H9 (cell line): ENCODE data around the gene TRHDE. TPM values are rescaled to one million over a fixed set of nuclear protein-coding genes. Genes with fewer than 3 reads are reported as not detected.

ENCODE experiments used
- DNase-seq: peaks from one replicate; pipeline ENCODE4 v3.0.0-alpha.2; 2017
- H2AFZ ChIP-seq: one replicate; pipeline ENCODE4 v1.6.1; 2013; ENCODE audit warnings: mild to moderate bottlenecking, low read length, control low read depth, moderate library complexity
- H2AK5ac ChIP-seq: 2 replicates; pipeline ENCODE4 v1.6.1; 2013; ENCODE audit warnings: low read length, control low read depth, mixed read lengths; ENCODE audit not compliant: insufficient read length
- H2BK120ac ChIP-seq: one replicate; pipeline ENCODE4 v1.6.1; 2013; ENCODE audit warnings: low read depth, mild to moderate bottlenecking, low read length, control low read depth, inconsistent platforms; ENCODE audit not compliant: poor library complexity, severe bottlenecking
- H2BK12ac ChIP-seq: 2 replicates; pipeline ENCODE4 v1.6.1; 2013; ENCODE audit warnings: low read length, control low read depth, mixed read lengths, low read depth; ENCODE audit not compliant: insufficient read length
- H2BK15ac ChIP-seq: 2 replicates; pipeline ENCODE4 v1.6.1; 2013; ENCODE audit warnings: low read depth, low read length, control low read depth
- H2BK20ac ChIP-seq: one replicate; pipeline ENCODE4 v1.6.1; 2013; ENCODE audit warnings: low read depth, mild to moderate bottlenecking, low read length, control low read depth, inconsistent platforms; ENCODE audit not compliant: poor library complexity, severe bottlenecking
- H2BK5ac ChIP-seq: 2 replicates; pipeline ENCODE4 v1.6.1; 2013; ENCODE audit warnings: low read length, control low read depth, mixed read lengths; ENCODE audit not compliant: insufficient read length
- H3K14ac ChIP-seq: 2 replicates; pipeline ENCODE4 v1.6.1; 2013; ENCODE audit warnings: low read length, control low read depth; ENCODE audit not compliant: insufficient read depth
- H3K18ac ChIP-seq: 2 replicates; pipeline ENCODE4 v1.6.1; 2013; ENCODE audit warnings: low read depth, mild to moderate bottlenecking, mixed read lengths, low read length, control low read depth; ENCODE audit not compliant: insufficient read length
- H3K23ac ChIP-seq: 2 replicates; pipeline ENCODE4 v1.6.1; 2013; ENCODE audit warnings: low read length, control low read depth, mixed read lengths, low read depth; ENCODE audit not compliant: insufficient read length
- H3K23me2 ChIP-seq: 2 replicates; pipeline ENCODE4 v1.6.1; 2013; ENCODE audit warnings: low read depth, mild to moderate bottlenecking, mixed read lengths, low read length, control low read depth; ENCODE audit not compliant: insufficient read length, poor library complexity, severe bottlenecking
- H3K27ac ChIP-seq: 2 replicates; pipeline ENCODE4 v1.5.1; 2013; ENCODE audit warnings: low read length, control low read depth, mixed read lengths, low read depth; ENCODE audit not compliant: insufficient read length
- H3K27me3 ChIP-seq: 2 replicates; pipeline ENCODE4 v1.6.1; 2013; ENCODE audit warnings: low read length, control low read depth, inconsistent platforms; ENCODE audit not compliant: insufficient read depth
- H3K4ac ChIP-seq: 2 replicates; pipeline ENCODE4 v1.6.1; 2013; ENCODE audit warnings: low read depth, mild to moderate bottlenecking, control low read depth, inconsistent platforms, low read length, moderate library complexity
- H3K4me1 ChIP-seq: 2 replicates; pipeline ENCODE4 v1.6.1; 2013; ENCODE audit warnings: low read length, control low read depth, inconsistent platforms; ENCODE audit not compliant: insufficient read depth
- H3K4me2 ChIP-seq: 2 replicates; pipeline ENCODE4 v1.6.1; 2013; ENCODE audit warnings: low read length, control low read depth, mixed read lengths; ENCODE audit not compliant: insufficient read length, insufficient read depth
- H3K56ac ChIP-seq: 2 replicates; pipeline ENCODE4 v1.6.1; 2013; ENCODE audit warnings: low read depth, mild to moderate bottlenecking, mixed read lengths, low read length, control low read depth; ENCODE audit not compliant: insufficient read length
- H3K79me1 ChIP-seq: 2 replicates; pipeline ENCODE4 v1.6.1; 2013; ENCODE audit warnings: low read depth, mild to moderate bottlenecking, moderate library complexity, low read length, control low read depth, inconsistent platforms; ENCODE audit not compliant: insufficient read depth, poor library complexity, severe bottlenecking
- H3K79me2 ChIP-seq: 2 replicates; pipeline ENCODE4 v1.6.1; 2013; ENCODE audit warnings: low read length, control low read depth, inconsistent platforms; ENCODE audit not compliant: insufficient read depth
- H3K9ac ChIP-seq: 2 replicates; pipeline ENCODE4 v1.6.1; 2013; ENCODE audit warnings: low read length, control low read depth, mixed read lengths; ENCODE audit not compliant: insufficient read length; ENCODE audit errors: extremely low read depth
- H3K9me3 ChIP-seq: one replicate; pipeline ENCODE4 v1.6.1; 2013; ENCODE audit warnings: low read depth, low read length, inconsistent platforms; ENCODE audit not compliant: control insufficient read depth
- H3T11ph ChIP-seq: one replicate; pipeline ENCODE4 v1.6.1; 2013; ENCODE audit warnings: mild to moderate bottlenecking, low read length, control low read depth, inconsistent platforms
- H4K20me1 ChIP-seq: one replicate; pipeline ENCODE4 v1.6.1; 2013; ENCODE audit not compliant: control insufficient read depth, insufficient read length, insufficient read depth
- H4K5ac ChIP-seq: 2 replicates; pipeline ENCODE4 v1.6.1; 2013; ENCODE audit warnings: low read depth, mild to moderate bottlenecking, mixed read lengths, low read length, control low read depth; ENCODE audit not compliant: insufficient read length
- H4K8ac ChIP-seq: replicated peaks from 2 replicates; pipeline ENCODE4 v1.6.1; 2013; ENCODE audit warnings: low read length, control low read depth, mixed read lengths, low read depth; ENCODE audit not compliant: insufficient read length
- H4K91ac ChIP-seq: 2 replicates; pipeline ENCODE4 v1.6.1; 2013; ENCODE audit warnings: low read depth, mild to moderate bottlenecking, moderate library complexity, mixed read lengths, low read length, control low read depth; ENCODE audit not compliant: insufficient read length
- H3K27ac Mint-ChIP-seq, 3 experiments: 2 replicates in 2 of 3; 3 replicates in 1 of 3; pipeline ENCODE4 v1.8.0; 2020 to 2021; ENCODE audit warnings: mixed read lengths in 3 of 3, mild to moderate bottlenecking in 1 of 3, moderate library complexity in 1 of 3
- H3K27me3 Mint-ChIP-seq: 2 replicates; pipeline ENCODE4 v1.8.0; 2021; ENCODE audit warnings: low read depth, mild to moderate bottlenecking, moderate library complexity, mixed read lengths
- H3K36me3 Mint-ChIP-seq, 3 experiments: 2 replicates in 2 of 3; 3 replicates in 1 of 3; pipeline ENCODE4 v1.8.0; 2020 to 2021; ENCODE audit warnings: low read depth in 3 of 3, mixed read lengths in 3 of 3; ENCODE audit not compliant: insufficient read depth in 1 of 3
- H3K4me1 Mint-ChIP-seq, 2 experiments: 2 replicates each; pipeline ENCODE4 v1.8.0; 2020; ENCODE audit warnings: mixed read lengths in 2 of 2
- H3K4me3 Mint-ChIP-seq, 2 experiments: 2 replicates in 1 of 2; 3 replicates in 1 of 2; pipeline ENCODE4 v1.8.0; 2020 to 2021; ENCODE audit warnings: mild to moderate bottlenecking in 2 of 2, mixed read lengths in 2 of 2, moderate library complexity in 1 of 2
- H3K9me3 Mint-ChIP-seq, 2 experiments: 2 replicates in 1 of 2; 3 replicates in 1 of 2; pipeline ENCODE4 v1.8.0; 2020; ENCODE audit warnings: mild to moderate bottlenecking in 2 of 2, mixed read lengths in 2 of 2, moderate library complexity in 1 of 2
- CTCF ChIP-seq: fragments of 200-600 bp; sonication (generic); conservative IDR thresholded peaks from 3 replicates; pipeline ENCODE4 v1.8.0; 2021; ENCODE audit warnings: antibody characterized with exemption, mild to moderate bottlenecking
- total RNA-seq: library from RNA; stranded (reverse); gene quantifications from 2 replicates; pipeline ENCODE4 v1.2.1, GENCODE V29; 2021

Gene TRHDE
- total RNA-seq, 1 experiment from 2014 or later = 1.0 TPM

- no peak overlapping the region for H3K27ac ChIP-seq
- Mint-ChIP-seq H3K27me3 (no peaks in the 10 kb centered on the region), H3K9me3 (peaks cover 29 to 35% of the 10 kb centered on the region in 2 experiments), H3K27ac (no peak overlapping the region), H3K36me3 (peaks cover 25 to 38% (median 31%) of the 10 kb centered on the region in 3 experiments), H3K4me3 (no peak overlapping the region), H3K4me1 (no peaks in the 10 kb centered on the region)
- H2BK5ac ChIP-seq = no peak overlapping the region
- H3K4ac ChIP-seq = no peak overlapping the region
- H2AFZ ChIP-seq = no peak overlapping the region
- H2BK12ac ChIP-seq = no peak overlapping the region
- H3K9me3 ChIP-seq = peaks cover 10% of the 10 kb centered on the region
- H4K91ac ChIP-seq = no peak overlapping the region
- H2BK15ac ChIP-seq = no peak overlapping the region
- H3K4me2 ChIP-seq = no peak overlapping the region
- H2AK5ac ChIP-seq = no peak overlapping the region
- H3K18ac ChIP-seq = no peak overlapping the region
- no peaks in the 10 kb centered on the region for H3K23me2 ChIP-seq
- DNase-seq = no peak
- H3K23ac ChIP-seq = no peak overlapping the region
- no peak overlapping the region for H3K9ac ChIP-seq
- TF ChIP-seq CTCF = no peak
- H3K79me1 ChIP-seq = no peaks in the 10 kb centered on the region
- no peaks in the 10 kb centered on the region for H3K4me1 ChIP-seq
- H4K8ac ChIP-seq = no peak overlapping the region
- H3K56ac ChIP-seq = no peak overlapping the region
- H4K20me1 ChIP-seq = no peaks in the 10 kb centered on the region
- H2BK120ac ChIP-seq = no peak overlapping the region
- no peaks in the 10 kb centered on the region for H3K27me3 ChIP-seq
- H2BK20ac ChIP-seq = no peak overlapping the region
- no peak overlapping the region for H3K14ac ChIP-seq
- H4K5ac ChIP-seq = no peak overlapping the region
- H3K79me2 ChIP-seq = no peaks in the 10 kb centered on the region
- H3T11ph ChIP-seq = no peak overlapping the region
Measured at GRCh38 chr12:72602581-72602980, 330.4 kb downstream of the TRHDE start.
